ENCODE results near the gene USP24.
A peak's percentile ranks its signal among the peaks of the same experiment; 100 is the strongest.

GRCh38 chr1:55197099-55197498 lies 18.1 kb downstream of the USP24 start:
- TF ChIP-seq POLR2A (IDR thresholded peaks at IDR 0.05; ENCODE audit: low read length) (peak; percentile 68), GATA1 (IDR thresholded peaks at IDR 0.05; ENCODE audit: low read depth, low read length) (peak; percentile 42)

All from erythroblast (primary cell).